Immature natural killer cell (primary cell): ENCODE data around the gene LRMDA. TPM values are rescaled to one million over a fixed set of nuclear protein-coding genes. Genes with fewer than 3 reads are reported as not detected.

Source experiments
- DNase-seq, 3 donors: peaks; one replicate each; pipeline ENCODE4 v3.0.0; 2022; ENCODE audit warnings: mixed read lengths in 1 of 3
- H3K27ac Mint-ChIP-seq, 6 donors: one replicate each; pipeline ENCODE4 v1.8.0; 2020; ENCODE audit warnings: mixed read lengths in 6 of 6, mild to moderate bottlenecking in 5 of 6, inconsistent platforms in 4 of 6, moderate library complexity in 3 of 6
- H3K27me3 Mint-ChIP-seq, 3 donors: one replicate each; pipeline ENCODE4 v1.8.0; 2020 to 2021; ENCODE audit warnings: low read depth in 3 of 3, mild to moderate bottlenecking in 3 of 3, mixed read lengths in 3 of 3, moderate library complexity in 3 of 3, inconsistent platforms in 1 of 3
- H3K36me3 Mint-ChIP-seq, 3 donors: one replicate each; pipeline ENCODE4 v1.8.0; 2020; ENCODE audit warnings: mixed read lengths in 3 of 3, inconsistent platforms in 2 of 3, mild to moderate bottlenecking in 2 of 3
- H3K4me1 Mint-ChIP-seq, 2 donors: one replicate each; pipeline ENCODE4 v1.8.0; 2020; ENCODE audit warnings: inconsistent platforms in 2 of 2, mild to moderate bottlenecking in 2 of 2, mixed read lengths in 2 of 2, moderate library complexity in 1 of 2
- H3K4me3 Mint-ChIP-seq, 5 donors: one replicate each; pipeline ENCODE4 v1.8.0; 2020; ENCODE audit warnings: mild to moderate bottlenecking in 5 of 5, mixed read lengths in 5 of 5, inconsistent platforms in 3 of 5, moderate library complexity in 3 of 5
- H3K9me3 Mint-ChIP-seq, 6 donors: one replicate each; pipeline ENCODE4 v1.8.0; 2020; ENCODE audit warnings: mild to moderate bottlenecking in 6 of 6, mixed read lengths in 6 of 6, inconsistent platforms in 4 of 6, moderate library complexity in 3 of 6
- polyA plus RNA-seq, 3 donors: library from polyadenylated mRNA; unstranded; fragments of 300-500 nt; fragmentation: Illumina TruSeq; gene quantifications; one replicate each; pipeline ENCODE4 v1.2.3, GENCODE V29; 2021

LRMDA gene
- polyA plus RNA-seq, 3 donors from 2014 or later: 1.7 to 14.2 (median 2.3) TPM

- H3K36me3 Mint-ChIP-seq: peaks cover 0 to 4% (median 0%) of the 10 kb centered on the region in 3 donors
- H3K9me3 Mint-ChIP-seq: peaks cover 0 to 5% (median 0%) of the 10 kb centered on the region in 6 donors
- H3K4me1 Mint-ChIP-seq: peaks cover 6 to 8% of the 10 kb centered on the region in 2 donors
- no peak overlapping the region for H3K27ac Mint-ChIP-seq
- H3K4me3 Mint-ChIP-seq: no peak overlapping the region
- H3K27me3 Mint-ChIP-seq: peaks cover 2 to 9% (median 4%) of the 10 kb centered on the region in 3 donors
- no peak for DNase-seq
Measured at GRCh38 chr10:75436896-75437295, 5.5 kb downstream of the LRMDA start.

DNA sequence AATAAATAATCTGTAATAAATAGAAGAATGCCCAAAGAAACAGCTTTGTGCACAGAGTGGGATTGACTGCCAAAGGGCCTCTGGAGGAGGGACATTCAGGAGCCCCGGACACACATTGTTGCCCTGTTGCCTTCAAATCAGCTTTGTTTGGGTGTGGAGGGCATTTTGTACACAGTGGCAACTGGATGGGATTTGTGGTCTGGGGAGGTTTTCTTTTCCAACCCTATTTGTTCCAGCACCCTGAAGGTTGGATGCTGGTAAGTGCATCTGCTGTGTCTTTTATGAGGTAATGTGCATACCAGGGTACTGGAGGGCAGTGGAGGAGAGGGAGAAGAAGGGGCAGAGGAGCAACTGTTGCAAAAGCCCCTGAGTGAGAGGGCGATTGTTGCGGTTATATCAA is 6.3 kb downstream of the LRMDA start:
- Mint-ChIP-seq H3K27me3 (peaks cover 1 to 7% (median 2%) of the 10 kb centered on the region in 3 donors), H3K36me3 (peaks cover 0 to 6% (median 4%) of the 10 kb centered on the region in 3 donors), H3K4me1 (peaks cover 0 to under 1% of the 10 kb centered on the region in 2 donors), H3K4me3 (no peak overlapping the region), H3K9me3 (peaks cover 0 to 5% (median 0%) of the 10 kb centered on the region in 6 donors), H3K27ac (no peak overlapping the region)
- no peak for DNase-seq

- Mint-ChIP-seq H3K4me1 (no peaks in the 10 kb centered on the region), H3K4me3 (no peak overlapping the region), H3K36me3 (peaks cover 0 to 6% (median 4%) of the 10 kb centered on the region in 3 donors), H3K27ac (no peak overlapping the region), H3K9me3 (peaks cover 0 to 10% (median 1%) of the 10 kb centered on the region in 6 donors), H3K27me3 (peaks cover 1 to 7% (median 2%) of the 10 kb centered on the region in 3 donors)
- no peak for DNase-seq
Measured at GRCh38 chr10:75438275-75438674, 6.9 kb downstream of the LRMDA start.

- Mint-ChIP-seq H3K36me3 (peaks cover 0 to 6% (median 4%) of the 10 kb centered on the region in 3 donors), H3K27me3 (peaks cover 0 to 5% (median 3%) of the 10 kb centered on the region in 3 donors), H3K27ac (no peak overlapping the region), H3K4me1 (no peaks in the 10 kb centered on the region), H3K4me3 (no peak overlapping the region), H3K9me3 (peaks cover 6 to 24% (median 9%) of the 10 kb centered on the region in 6 donors)
- no peak for DNase-seq
Measured at GRCh38 chr10:75439811-75440210, 8.4 kb downstream of the LRMDA start.

DNA sequence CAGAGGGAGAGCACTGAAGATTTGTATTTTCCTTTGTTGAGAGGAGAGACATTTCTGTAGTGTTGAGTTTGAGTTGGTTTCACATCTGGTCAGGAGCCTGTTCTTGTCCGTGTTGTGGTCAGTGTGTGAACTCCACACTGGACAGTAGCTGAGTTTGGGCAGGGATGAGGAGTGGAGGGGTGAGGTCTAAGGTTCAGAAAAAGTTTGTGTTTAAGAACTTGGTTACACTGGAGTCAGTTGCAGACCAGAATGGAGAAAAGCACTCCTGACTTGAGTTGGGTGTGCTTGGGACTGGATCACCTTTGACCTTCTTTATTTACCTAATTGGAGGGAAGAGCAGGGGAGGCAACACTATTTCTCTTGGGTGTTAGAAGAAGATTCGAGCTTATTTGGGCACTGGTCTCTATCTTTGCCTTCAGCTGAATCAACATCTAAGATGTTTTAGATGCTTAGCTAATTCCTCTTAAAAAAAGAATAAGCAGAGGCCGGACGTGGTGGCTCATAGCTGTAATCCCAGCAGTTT is 8.9 kb downstream of the LRMDA start:
- Mint-ChIP-seq H3K9me3 (peaks cover 6 to 27% (median 11%) of the 10 kb centered on the region in 6 donors), H3K4me1 (no peaks in the 10 kb centered on the region), H3K36me3 (peaks cover 0 to 6% (median 4%) of the 10 kb centered on the region in 3 donors), H3K27me3 (peaks cover 0 to 4% (median 3%) of the 10 kb centered on the region in 3 donors), H3K27ac (no peak overlapping the region), H3K4me3 (no peak overlapping the region)
- DNase-seq: no peak

DNA sequence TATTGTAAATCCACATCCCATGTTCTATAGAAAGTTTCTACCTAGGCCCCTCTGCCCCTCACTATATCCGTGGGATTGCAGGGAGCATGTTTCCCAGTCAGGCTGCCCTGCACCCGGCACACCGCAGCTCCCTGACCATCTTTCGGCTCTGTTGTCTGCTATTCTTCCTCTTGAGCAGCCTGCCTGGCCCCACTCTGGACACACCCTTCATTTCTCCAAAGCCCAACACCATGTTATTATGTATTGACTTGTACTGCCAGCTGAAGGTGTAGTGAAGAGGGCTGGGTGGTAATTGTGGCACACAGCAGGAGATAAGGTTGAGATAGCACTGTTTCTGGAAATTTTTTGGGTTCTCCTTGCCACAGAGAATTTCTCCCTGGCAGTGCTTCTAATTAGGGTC is 9.8 kb downstream of the LRMDA start:
- Mint-ChIP-seq H3K9me3 (peaks cover 9 to 31% (median 12%) of the 10 kb centered on the region in 6 donors), H3K4me3 (no peak overlapping the region), H3K4me1 (no peaks in the 10 kb centered on the region), H3K36me3 (peaks cover 0 to 6% (median 4%) of the 10 kb centered on the region in 3 donors), H3K27me3 (peaks cover 0 to 4% (median 3%) of the 10 kb centered on the region in 3 donors), H3K27ac (no peak overlapping the region)
- no peak for DNase-seq

GRCh38 chr10:75441682-75442081 is 10.3 kb downstream of the LRMDA start:
- peaks cover 0 to 6% (median 4%) of the 10 kb centered on the region in 3 donors for H3K36me3 Mint-ChIP-seq
- no peaks in the 10 kb centered on the region for H3K4me1 Mint-ChIP-seq
- peaks cover 10 to 36% (median 12%) of the 10 kb centered on the region in 6 donors for H3K9me3 Mint-ChIP-seq
- H3K27ac Mint-ChIP-seq: no peak overlapping the region
- H3K4me3 Mint-ChIP-seq: no peak overlapping the region
- DNase-seq: no peak
- H3K27me3 Mint-ChIP-seq: peaks cover 0 to 4% (median 2%) of the 10 kb centered on the region in 3 donors

DNA sequence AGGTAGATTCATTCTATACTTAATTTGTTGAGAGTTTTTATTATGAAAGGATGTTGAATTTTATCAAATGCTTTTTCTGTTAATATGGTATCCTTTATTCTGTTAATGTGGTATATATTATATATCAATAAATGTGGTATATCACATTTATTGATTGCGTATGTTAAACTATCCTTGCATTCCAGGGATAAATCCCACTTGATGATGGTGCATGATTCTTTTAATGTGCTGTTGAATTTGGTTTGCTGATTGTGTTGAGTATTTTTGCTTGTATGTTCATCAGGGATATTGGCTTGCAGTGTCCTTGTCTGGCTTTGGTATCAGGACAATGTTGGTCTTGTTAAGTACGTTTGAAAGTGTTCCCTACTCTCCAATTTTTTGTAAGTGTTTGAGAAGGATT is 11.9 kb downstream of the LRMDA start:
- Mint-ChIP-seq H3K36me3 (peaks cover 0 to 6% (median 4%) of the 10 kb centered on the region in 3 donors), H3K9me3 (peaks cover 10 to 37% (median 13%) of the 10 kb centered on the region in 6 donors), H3K27me3 (peaks cover 0 to 10% (median 2%) of the 10 kb centered on the region in 3 donors), H3K27ac (no peak overlapping the region), H3K4me3 (no peak overlapping the region), H3K4me1 (no peaks in the 10 kb centered on the region)
- no peak for DNase-seq

- H3K4me3 Mint-ChIP-seq: no peak overlapping the region
- peaks cover 0 to 15% (median 2%) of the 10 kb centered on the region in 3 donors for H3K27me3 Mint-ChIP-seq
- peaks cover 0 to 6% (median 4%) of the 10 kb centered on the region in 3 donors for H3K36me3 Mint-ChIP-seq
- no peaks in the 10 kb centered on the region for H3K4me1 Mint-ChIP-seq
- H3K27ac Mint-ChIP-seq: no peak overlapping the region
- DNase-seq: no peak
- peaks cover 10 to 37% (median 12%) of the 10 kb centered on the region in 6 donors for H3K9me3 Mint-ChIP-seq
Measured at GRCh38 chr10:75444781-75445386, 13.5 kb downstream of the LRMDA start.

- Mint-ChIP-seq H3K27ac (no peak overlapping the region), H3K4me3 (no peak overlapping the region), H3K36me3 (peaks cover 0 to 6% (median 0%) of the 10 kb centered on the region in 3 donors), H3K9me3 (peaks cover 8 to 37% (median 12%) of the 10 kb centered on the region in 6 donors), H3K27me3 (peaks cover 0 to 16% (median 3%) of the 10 kb centered on the region in 3 donors), H3K4me1 (no peaks in the 10 kb centered on the region)
- DNase-seq: no peak
Measured at GRCh38 chr10:75446508-75446907, 15.1 kb downstream of the LRMDA start.

- DNase-seq: no peak
- H3K9me3 Mint-ChIP-seq: peaks cover 8 to 28% (median 12%) of the 10 kb centered on the region in 6 donors
- H3K27ac Mint-ChIP-seq: no peak overlapping the region
- H3K4me3 Mint-ChIP-seq: no peak overlapping the region
- peaks cover 0 to 16% (median 3%) of the 10 kb centered on the region in 3 donors for H3K27me3 Mint-ChIP-seq
- H3K36me3 Mint-ChIP-seq: no peaks in the 10 kb centered on the region
- no peaks in the 10 kb centered on the region for H3K4me1 Mint-ChIP-seq
Measured at GRCh38 chr10:75448166-75448565, 16.7 kb downstream of the LRMDA start.

- Mint-ChIP-seq H3K4me3 (no peak overlapping the region), H3K27me3 (peaks cover 0 to 14% (median 2%) of the 10 kb centered on the region in 3 donors), H3K27ac (no peak overlapping the region), H3K36me3 (no peaks in the 10 kb centered on the region), H3K9me3 (peaks cover 0 to 15% (median 5%) of the 10 kb centered on the region in 6 donors), H3K4me1 (no peaks in the 10 kb centered on the region)
- DNase-seq: no peak
Measured at GRCh38 chr10:75449382-75450074, 18.1 kb downstream of the LRMDA start.

- no peak overlapping the region for H3K27ac Mint-ChIP-seq
- no peak overlapping the region for H3K4me3 Mint-ChIP-seq
- no peaks in the 10 kb centered on the region for H3K4me1 Mint-ChIP-seq
- peaks cover 0 to 11% (median 3%) of the 10 kb centered on the region in 6 donors for H3K9me3 Mint-ChIP-seq
- H3K27me3 Mint-ChIP-seq: peaks cover 0 to 14% (median 2%) of the 10 kb centered on the region in 3 donors
- H3K36me3 Mint-ChIP-seq: no peaks in the 10 kb centered on the region
- DNase-seq: no peak
Measured at GRCh38 chr10:75450075-75450445, 18.6 kb downstream of the LRMDA start.
